Choroid plexus epithelial cell (primary cell): ENCODE data around the gene RGS16.

ENCODE experiments used
- DNase-seq: peaks from one replicate; pipeline ENCODE4 v3.0.0-alpha.2; 2010; ENCODE audit warnings: low read depth
- H3K4me3 ChIP-seq: 2 replicates; pipeline ENCODE4 v1.5.1; 2011; ENCODE audit warnings: low read depth, mild to moderate bottlenecking, control low read depth, low read length, moderate library complexity
- TF ChIP-seq, protein P1 (sequence below): conservative IDR thresholded peaks from 2 replicates; pipeline ENCODE4 v1.5.1; 2011; ENCODE audit warnings: low read depth, mild to moderate bottlenecking, control low read depth, inconsistent platforms, low read length, moderate library complexity

Gene RGS16

GRCh38 chr1:182601913-182602312 lies 2.3 kb downstream of the RGS16 start:
- no peak overlapping the region for H3K4me3 ChIP-seq
- DNase-seq, result no peak
- TF ChIP-seq, protein P1, sequence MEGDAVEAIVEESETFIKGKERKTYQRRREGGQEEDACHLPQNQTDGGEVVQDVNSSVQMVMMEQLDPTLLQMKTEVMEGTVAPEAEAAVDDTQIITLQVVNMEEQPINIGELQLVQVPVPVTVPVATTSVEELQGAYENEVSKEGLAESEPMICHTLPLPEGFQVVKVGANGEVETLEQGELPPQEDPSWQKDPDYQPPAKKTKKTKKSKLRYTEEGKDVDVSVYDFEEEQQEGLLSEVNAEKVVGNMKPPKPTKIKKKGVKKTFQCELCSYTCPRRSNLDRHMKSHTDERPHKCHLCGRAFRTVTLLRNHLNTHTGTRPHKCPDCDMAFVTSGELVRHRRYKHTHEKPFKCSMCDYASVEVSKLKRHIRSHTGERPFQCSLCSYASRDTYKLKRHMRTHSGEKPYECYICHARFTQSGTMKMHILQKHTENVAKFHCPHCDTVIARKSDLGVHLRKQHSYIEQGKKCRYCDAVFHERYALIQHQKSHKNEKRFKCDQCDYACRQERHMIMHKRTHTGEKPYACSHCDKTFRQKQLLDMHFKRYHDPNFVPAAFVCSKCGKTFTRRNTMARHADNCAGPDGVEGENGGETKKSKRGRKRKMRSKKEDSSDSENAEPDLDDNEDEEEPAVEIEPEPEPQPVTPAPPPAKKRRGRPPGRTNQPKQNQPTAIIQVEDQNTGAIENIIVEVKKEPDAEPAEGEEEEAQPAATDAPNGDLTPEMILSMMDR, result no peak

DNA sequence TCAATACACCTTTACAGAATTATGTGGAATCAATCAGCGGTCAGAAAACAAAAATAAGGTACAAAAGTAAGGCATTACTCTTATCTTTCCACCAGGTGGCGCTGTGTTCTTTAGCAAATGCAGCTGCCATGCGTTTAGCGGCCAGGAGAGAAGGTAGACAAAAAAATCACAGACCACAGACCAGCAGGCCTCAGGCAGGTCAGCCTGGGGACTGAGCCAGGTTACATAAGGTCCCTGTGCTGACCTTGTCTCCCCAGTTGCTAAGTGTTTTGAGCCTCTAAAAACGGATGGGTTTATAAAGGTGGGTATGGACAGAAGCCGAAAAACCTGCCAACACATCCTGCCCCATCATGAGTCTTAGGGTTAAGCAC lies 2.8 kb downstream of the RGS16 start:
- no peak overlapping the region for H3K4me3 ChIP-seq
- peak; percentile 89 for DNase-seq
- TF ChIP-seq, protein P1, result peak; percentile 83

DNA sequence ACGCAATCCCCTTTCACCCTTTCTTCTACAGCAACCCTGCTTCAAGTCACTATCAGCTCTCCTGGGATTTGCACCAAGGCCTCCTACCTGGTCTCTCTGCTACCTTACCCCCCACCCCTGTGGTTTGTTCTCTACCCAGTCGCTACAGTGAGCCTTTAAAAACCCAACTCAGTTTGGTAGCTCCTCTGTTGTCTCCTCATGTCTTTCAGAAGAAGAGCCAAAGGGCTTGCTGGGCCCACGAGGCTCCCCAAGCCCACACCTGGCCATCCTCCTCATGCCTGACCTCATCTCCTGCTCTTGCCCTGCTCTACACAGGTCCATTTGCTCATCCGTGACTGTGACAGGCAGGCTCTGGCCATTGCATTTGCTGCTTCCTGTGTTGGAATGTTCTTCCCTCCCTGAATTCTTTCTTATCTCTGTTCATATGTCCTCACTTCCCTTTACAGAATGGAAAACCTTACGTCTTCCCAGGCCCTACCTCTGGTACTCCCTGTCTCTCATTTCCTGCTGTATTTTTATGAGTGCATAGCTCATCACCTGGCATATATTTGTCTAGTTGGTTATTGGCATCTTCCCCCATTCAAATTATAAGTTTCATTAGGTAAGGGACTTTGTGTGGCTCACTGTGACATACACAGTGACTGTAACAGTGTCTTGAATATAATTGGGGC lies 3.3 kb downstream of the RGS16 start:
- H3K4me3 ChIP-seq, result no peak overlapping the region
- TF ChIP-seq, protein P1, result no peak
- DNase-seq, result no peak

- DNase-seq, result no peak
- TF ChIP-seq, protein P1, result no peak
- no peak overlapping the region for H3K4me3 ChIP-seq
Observed at GRCh38 chr1:182600036-182600713, 4.0 kb downstream of the RGS16 start.

DNA sequence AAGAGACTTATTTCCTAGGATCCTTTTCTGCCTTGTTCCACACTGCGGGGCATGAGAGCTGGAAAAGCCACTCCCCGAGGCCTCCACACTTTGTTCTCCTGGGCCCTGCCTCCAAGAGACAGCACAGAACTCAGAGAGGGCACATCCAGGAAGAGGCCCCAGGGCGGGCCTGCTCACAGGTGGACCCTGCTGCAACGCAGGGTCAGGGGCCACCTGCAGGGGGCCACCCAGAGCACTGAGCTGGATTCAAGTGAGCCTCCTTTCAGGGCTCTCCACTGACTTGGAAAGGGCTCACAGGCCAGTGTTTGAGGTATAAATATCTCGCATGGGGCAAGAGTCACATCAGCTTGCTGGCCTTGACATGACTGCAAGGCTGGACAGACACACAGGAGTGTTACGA lies 4.8 kb downstream of the RGS16 start:
- TF ChIP-seq, protein P1, result peak; percentile 44
- no peak for DNase-seq
- H3K4me3 ChIP-seq, result no peak overlapping the region

- DNase-seq, result no peak
- TF ChIP-seq, protein P1, result no peak
- H3K4me3 ChIP-seq, result no peak overlapping the region
Observed at GRCh38 chr1:182598296-182598695, 5.9 kb downstream of the RGS16 start.

- TF ChIP-seq, protein P1, result no peak
- no peak overlapping the region for H3K4me3 ChIP-seq
- no peak for DNase-seq
Observed at GRCh38 chr1:182596934-182597333, 7.3 kb downstream of the RGS16 start.
